Mammary epithelial cell (primary cell): ENCODE results near the gene UBXN7.

Experiments
- CTCF ChIP-seq, 2 donors: IDR thresholded peaks in 1 of 2; conservative IDR thresholded peaks in 1 of 2; 2 replicates each; pipeline ENCODE4 v1.5.1; 2011 to 2012; ENCODE audit warnings: inconsistent platforms in 2 of 2, low read length in 2 of 2, mild to moderate bottlenecking in 2 of 2, control low read depth in 1 of 2, low read depth in 1 of 2; ENCODE audit not compliant: insufficient read depth in 1 of 2; ENCODE audit errors: extremely low read depth in 1 of 2
- EZH2 ChIP-seq: IDR thresholded peaks from 2 replicates; pipeline ENCODE4 v1.6.1; 2012; ENCODE audit warnings: low read length, inconsistent platforms, borderline replicate concordance

GRCh38 chr3:196408565-196409300 lies 23.5 kb downstream of the UBXN7 start:
- TF ChIP-seq CTCF (conservative IDR thresholded peaks at IDR 0.05 in 1 of 2, IDR thresholded peaks at IDR 0.05 in 1 of 2; ENCODE audit: extremely low read depth in 1 of 2, insufficient read depth in 1 of 2, low read depth in 1 of 2, low read length in 2 of 2) (no peak), EZH2 (no peak)
